Activated CD8-positive, alpha-beta T cell treated with anti-CD3 and anti-CD28 coated beads, Interleukin-2, amount 10 ng/mL, durations not matched to agents 7 days and 5 days (primary cell): ENCODE results near the gene DAZAP1. TPM values are rescaled to one million over a fixed set of nuclear protein-coding genes. Genes with fewer than 3 reads are reported as not detected.

ENCODE experiments used
- ATAC-seq: fragments of 150-1000 bp; cut with Tn5 transposase; one replicate; pipeline ENCODE4 v1.10.0; 2021; ENCODE audit warnings: moderate library complexity
- CTCF ChIA-PET: fragments of 350-600 bp; sonication (Branson Sonifier 250); formaldehyde crosslinking; loops from one replicate; lab custom pipeline; 2021; ENCODE audit warnings: antibody characterized with exemption; lab: Charles Lee
- POLR2A ChIA-PET: fragments of 350-600 bp; sonication (Branson Sonifier 250); formaldehyde crosslinking; loops from one replicate; lab custom pipeline; 2021; ENCODE audit warnings: antibody characterized with exemption; lab: Charles Lee
- DNase-seq: peaks from one replicate; pipeline ENCODE4 v3.0.0-alpha.2; 2020
- H3K27ac Mint-ChIP-seq: one replicate; pipeline ENCODE4 v1.8.0; 2021; ENCODE audit warnings: mild to moderate bottlenecking, mixed read lengths
- H3K27me3 Mint-ChIP-seq: one replicate; pipeline ENCODE4 v1.8.0; 2021; ENCODE audit warnings: low read depth, mixed read lengths
- H3K36me3 Mint-ChIP-seq: one replicate; pipeline ENCODE4 v1.8.0; 2021; ENCODE audit warnings: low read depth, mixed read lengths
- H3K4me1 Mint-ChIP-seq: one replicate; pipeline ENCODE4 v1.8.0; 2021; ENCODE audit warnings: low read depth, mixed read lengths
- H3K4me3 Mint-ChIP-seq: one replicate; pipeline ENCODE4 v1.8.0; 2021; ENCODE audit warnings: mild to moderate bottlenecking, mixed read lengths
- H3K9me3 Mint-ChIP-seq: one replicate; pipeline ENCODE4 v1.8.0; 2022; ENCODE audit warnings: mixed read lengths; ENCODE audit not compliant: insufficient read depth
- total RNA-seq, 2 experiments: library from RNA; stranded (reverse); gene quantifications; one replicate each; pipeline ENCODE4 v1.2.3, GENCODE V29; 2021

DAZAP1 gene
- total RNA-seq, 2 experiments from 2014 or later, result 264 to 270 TPM

GRCh38 chr19:1481224-1481892, 74.0 kb downstream of the DAZAP1 start:
- H3K36me3 Mint-ChIP-seq, result peaks cover 9% of the 10 kb centered on the region
- no peaks in the 10 kb centered on the region for H3K9me3 Mint-ChIP-seq
- CTCF ChIA-PET, result no interaction called here
- H3K27ac Mint-ChIP-seq, result no peak overlapping the region
- peaks cover 18% of the 10 kb centered on the region for H3K4me1 Mint-ChIP-seq
- ATAC-seq (no peak), DNase-seq (no peak)
- no peaks in the 10 kb centered on the region for H3K27me3 Mint-ChIP-seq
- POLR2A ChIA-PET, result no interaction called here
- H3K4me3 Mint-ChIP-seq, result no peak overlapping the region

GRCh38 chr19:1481893-1482360, 74.5 kb downstream of the DAZAP1 start:
- H3K36me3 Mint-ChIP-seq, result peaks cover 9% of the 10 kb centered on the region
- DNase-seq (no peak), ATAC-seq (no peak)
- peaks cover 17% of the 10 kb centered on the region for H3K4me1 Mint-ChIP-seq
- H3K27ac Mint-ChIP-seq, result no peak overlapping the region
- H3K9me3 Mint-ChIP-seq, result no peaks in the 10 kb centered on the region
- ChIA-PET POLR2A (no interaction called here), CTCF (no interaction called here)
- H3K4me3 Mint-ChIP-seq, result no peak overlapping the region
- H3K27me3 Mint-ChIP-seq, result no peaks in the 10 kb centered on the region

GRCh38 chr19:1482361-1483130, 75.2 kb downstream of the DAZAP1 start:
- peaks cover 11% of the 10 kb centered on the region for H3K4me1 Mint-ChIP-seq
- DNase-seq (no peak), ATAC-seq (no peak)
- H3K9me3 Mint-ChIP-seq, result no peaks in the 10 kb centered on the region
- peaks cover 4% of the 10 kb centered on the region for H3K36me3 Mint-ChIP-seq
- ChIA-PET POLR2A (no interaction called here), CTCF (no interaction called here)
- H3K27me3 Mint-ChIP-seq, result no peaks in the 10 kb centered on the region
- H3K27ac Mint-ChIP-seq, result no peak overlapping the region
- H3K4me3 Mint-ChIP-seq, result no peak overlapping the region

- ChIA-PET POLR2A (no interaction called here), CTCF (no interaction called here)
- ATAC-seq (no peak), DNase-seq (no peak)
- Mint-ChIP-seq H3K4me1 (peaks cover 8% of the 10 kb centered on the region), H3K27me3 (no peaks in the 10 kb centered on the region), H3K36me3 (peaks cover 4% of the 10 kb centered on the region), H3K27ac (no peak overlapping the region), H3K9me3 (no peaks in the 10 kb centered on the region), H3K4me3 (no peak overlapping the region)
These were observed 76.0 kb downstream of the DAZAP1 start for GRCh38 chr19:1483131-1483978.

GRCh38 chr19:1483979-1484428, 76.6 kb downstream of the DAZAP1 start:
- no peaks in the 10 kb centered on the region for H3K9me3 Mint-ChIP-seq
- ChIA-PET POLR2A (no interaction called here), CTCF (no interaction called here)
- peaks cover 7% of the 10 kb centered on the region for H3K4me1 Mint-ChIP-seq
- ATAC-seq, result no peak
- no peak for DNase-seq
- no peak overlapping the region for H3K27ac Mint-ChIP-seq
- H3K27me3 Mint-ChIP-seq, result no peaks in the 10 kb centered on the region
- H3K4me3 Mint-ChIP-seq, result no peak overlapping the region
- H3K36me3 Mint-ChIP-seq, result peaks cover 3% of the 10 kb centered on the region

Other genes with a start within 250 kb of the DAZAP1 start
- 10 to 100 TPM; 58.6 to 70.5 TPM for gene SBNO2, start 233.3 kb upstream of the DAZAP1 start, total RNA-seq
- 10 to 100 TPM; 68.8 to 70.8 TPM for gene STK11, start 201.8 kb upstream of the DAZAP1 start, total RNA-seq
- gene CBARP, start 169.6 kb upstream of the DAZAP1 start, total RNA-seq, result under 1 TPM in 1 of 2 experiments, not detected in 1; 0.10 TPM
- 100 to 1,000 TPM; 209 to 222 TPM for gene ATP5F1D, start 165.8 kb upstream of the DAZAP1 start, total RNA-seq
- 10 to 100 TPM; 88.4 to 94.3 TPM for gene MIDN, start 159.0 kb upstream of the DAZAP1 start, total RNA-seq
- 100 to 1,000 TPM; 172 to 195 TPM for gene CIRBP, start 138.3 kb upstream of the DAZAP1 start, total RNA-seq
- gene FAM174C, start 132.1 kb upstream of the DAZAP1 start, total RNA-seq, result 10 to 100 TPM; 57.1 TPM
- not detected for gene EFNA2, start 121.7 kb upstream of the DAZAP1 start, total RNA-seq
- 100 to 1,000 TPM; 122 to 127 TPM for gene NDUFS7, start 23.7 kb upstream of the DAZAP1 start, total RNA-seq
- 10 to 100 TPM; 26.2 to 26.8 TPM for gene GAMT, start 6.0 kb upstream of the DAZAP1 start, total RNA-seq
- gene RPS15, start 30.8 kb downstream of the DAZAP1 start, total RNA-seq, result 1,000 to 10,000 TPM; 1,384 TPM
- not detected for gene APC2, start 42.5 kb downstream of the DAZAP1 start, total RNA-seq
- gene C19orf25, start 71.6 kb downstream of the DAZAP1 start, total RNA-seq, result 10 to 100 TPM; 33.3 to 38.2 TPM
- 1 to 10 TPM; 3.4 to 4.1 TPM for gene PCSK4, start 82.8 kb downstream of the DAZAP1 start, total RNA-seq
- gene REEP6, start 83.6 kb downstream of the DAZAP1 start, total RNA-seq, result 1 to 10 TPM; 1.7 to 1.9 TPM
- 1 to 10 TPM; 2.8 to 3.9 TPM for gene ADAMTSL5, start 105.4 kb downstream of the DAZAP1 start, total RNA-seq
- not detected for gene PLK5, start 116.5 kb downstream of the DAZAP1 start, total RNA-seq
- 10 to 100 TPM; 12.2 to 12.5 TPM for gene MEX3D, start 160.7 kb downstream of the DAZAP1 start, total RNA-seq
- gene MBD3, start 185.3 kb downstream of the DAZAP1 start, total RNA-seq, result 100 to 1,000 TPM in 1 of 2 experiments, 10 to 100 TPM in 1; 98.4 to 102 TPM
- 100 to 1,000 TPM; 180 to 195 TPM for gene UQCR11, start 197.9 kb downstream of the DAZAP1 start, total RNA-seq
- gene TCF3, start 245.0 kb downstream of the DAZAP1 start, total RNA-seq, result 100 to 1,000 TPM; 130 to 137 TPM